Activated B cell treated with CpG ODN at 0.5 μM for 24 hours (primary cell): Measurements from ENCODE around the gene ATP1A1. TPM values are rescaled to one million over a fixed set of nuclear protein-coding genes. Genes with fewer than 3 reads are reported as not detected.

Experiments
- ATAC-seq: fragments of 200-7000 bp; cut with Tn5 transposase; one replicate; pipeline ENCODE4 v1.10.0; 2021; ENCODE audit warnings: low read depth, mild to moderate bottlenecking, moderate library complexity
- CTCF ChIA-PET: fragments of 350-600 bp; sonication (Branson Sonifier 250); formaldehyde crosslinking; loops from one replicate; lab custom pipeline; 2021; ENCODE audit warnings: antibody characterized with exemption; lab: Charles Lee
- POLR2A ChIA-PET: fragments of 350-600 bp; sonication (Branson Sonifier 250); formaldehyde crosslinking; loops from one replicate; lab custom pipeline; 2021; ENCODE audit warnings: antibody characterized with exemption; lab: Charles Lee
- DNase-seq: peaks from one replicate; pipeline ENCODE4 v3.0.0; 2022
- H3K27ac Mint-ChIP-seq: one replicate; pipeline ENCODE4 v1.8.0; 2020; ENCODE audit warnings: mixed read lengths
- H3K27me3 Mint-ChIP-seq: one replicate; pipeline ENCODE4 v1.8.0; 2021; ENCODE audit warnings: mixed read lengths
- H3K36me3 Mint-ChIP-seq: one replicate; pipeline ENCODE4 v1.8.0; 2021; ENCODE audit warnings: low read depth, mixed read lengths
- H3K4me1 Mint-ChIP-seq: one replicate; pipeline ENCODE4 v1.8.0; 2021; ENCODE audit warnings: mixed read lengths
- H3K4me3 Mint-ChIP-seq: one replicate; pipeline ENCODE4 v1.8.0; 2020; ENCODE audit warnings: mild to moderate bottlenecking, mixed read lengths
- H3K9me3 Mint-ChIP-seq: one replicate; pipeline ENCODE4 v1.8.0; 2020; ENCODE audit warnings: mixed read lengths
- CTCF ChIP-seq: fragments of 200-600 bp; IDR thresholded peaks from one replicate; pipeline ENCODE4 v1.8.0; 2022; ENCODE audit warnings: antibody characterized with exemption, mild to moderate bottlenecking
- intact Hi-C: fragments of 100-400 bp; cut with micrococcal nuclease; formaldehyde crosslinking; loops from one replicate; pipeline ENCODE4 v1.15.1; 2024
- total RNA-seq: library from RNA; stranded (reverse); gene quantifications from 2 replicates; pipeline ENCODE4 v1.2.3, GENCODE V29; 2022

The ATP1A1 gene
- total RNA-seq, 1 donor from 2014 or later, result 151 TPM

- Mint-ChIP-seq H3K36me3 (peaks cover 100% of the 10 kb centered on the region), H3K9me3 (no peaks in the 10 kb centered on the region), H3K27ac (no peak overlapping the region), H3K27me3 (no peaks in the 10 kb centered on the region), H3K4me3 (no peak overlapping the region), H3K4me1 (peaks cover 5% of the 10 kb centered on the region)
- intact Hi-C loops, result no loop called here
- TF ChIP-seq CTCF, result no peak
- ATAC-seq, result no peak
- ChIA-PET CTCF (interaction anchor here (1.7 kb wide), 1 partner anchor 13 kb away, joined by 4 read pairs; no protein-coding TSS in a partner anchor), POLR2A (no interaction called here)
- DNase-seq, result no peak
Measured at GRCh38 chr1:116393792-116394191, 20.7 kb downstream of the ATP1A1 start.

- Mint-ChIP-seq H3K4me1 (peaks cover 5% of the 10 kb centered on the region), H3K27me3 (no peaks in the 10 kb centered on the region), H3K4me3 (no peak overlapping the region), H3K36me3 (peaks cover 100% of the 10 kb centered on the region), H3K9me3 (no peaks in the 10 kb centered on the region), H3K27ac (peak overlapping the region; percentile 3)
- intact Hi-C loops, result no loop called here
- DNase-seq, result no peak
- TF ChIP-seq CTCF, result no peak
- POLR2A ChIA-PET, result no interaction called here
- ATAC-seq, result no peak
- CTCF ChIA-PET, result no interaction called here
Measured at GRCh38 chr1:116394270-116394669, 21.2 kb downstream of the ATP1A1 start.

GRCh38 chr1:116396769-116397168 is 23.7 kb downstream of the ATP1A1 start:
- Mint-ChIP-seq H3K9me3 (no peaks in the 10 kb centered on the region), H3K27me3 (no peaks in the 10 kb centered on the region), H3K36me3 (peaks cover 100% of the 10 kb centered on the region), H3K4me1 (peaks cover 2% of the 10 kb centered on the region), H3K4me3 (no peak overlapping the region), H3K27ac (no peak overlapping the region)
- intact Hi-C loops, result no loop called here
- DNase-seq, result no peak
- ChIA-PET CTCF (interaction anchor here (0.6 to 2.9 kb wide), 4 partner anchors 14 to 245 kb away, joined by 3 to 9 read pairs (median 3); no protein-coding TSS in a partner anchor), POLR2A (no interaction called here)
- TF ChIP-seq CTCF, result no peak
- no peak for ATAC-seq

- TF ChIP-seq CTCF, result no peak
- DNase-seq, result no peak
- H3K36me3 Mint-ChIP-seq, result peaks cover 100% of the 10 kb centered on the region
Measured at GRCh38 chr1:116397728-116398127, 24.7 kb downstream of the ATP1A1 start.

GRCh38 chr1:116400780-116401179 is 27.7 kb downstream of the ATP1A1 start:
- Mint-ChIP-seq H3K9me3 (no peaks in the 10 kb centered on the region), H3K4me1 (no peaks in the 10 kb centered on the region), H3K27ac (no peak overlapping the region), H3K4me3 (no peak overlapping the region), H3K36me3 (peaks cover 100% of the 10 kb centered on the region), H3K27me3 (no peaks in the 10 kb centered on the region)
- POLR2A ChIA-PET, result interaction anchor here (0.9 kb wide), 1 partner anchor 11 kb away, joined by 5 read pairs; no protein-coding TSS in a partner anchor
- CTCF ChIA-PET, result no interaction called here
- intact Hi-C loops, result no loop called here
- no peak for DNase-seq
- TF ChIP-seq CTCF, result no peak
- ATAC-seq, result no peak

More at GRCh38 chr1:116397728-116398127, 24.7 kb downstream of the ATP1A1 start:
- Mint-ChIP-seq H3K27ac (peak overlapping the region; percentile 18), H3K4me3 (no peak overlapping the region), H3K4me1 (peaks cover 2% of the 10 kb centered on the region), H3K9me3 (no peaks in the 10 kb centered on the region), H3K27me3 (no peaks in the 10 kb centered on the region)
- POLR2A ChIA-PET, result interaction anchor here (0.9 kb wide), 1 partner anchor 21 kb away, joined by 4 read pairs; no protein-coding TSS in a partner anchor
- CTCF ChIA-PET, result interaction anchor here (0.6 to 2.9 kb wide), 2 partner anchors 87 to 377 kb away, joined by 3 to 9 read pairs; no protein-coding TSS in a partner anchor
- intact Hi-C loops, result no loop called here
- no peak for ATAC-seq
